HG03064 (cell line): ENCODE data around the gene CNNM3.
A peak's percentile ranks its signal among the peaks of the same experiment; 100 is the strongest.

Experiments used
- ATAC-seq: cut with Tn5 transposase; IDR thresholded peaks from one replicate; pipeline ENCODE4 v1.9.1; 2021; ENCODE audit warnings: low read depth; ENCODE audit not compliant: unreplicated experiment

The CNNM3 gene

DNA sequence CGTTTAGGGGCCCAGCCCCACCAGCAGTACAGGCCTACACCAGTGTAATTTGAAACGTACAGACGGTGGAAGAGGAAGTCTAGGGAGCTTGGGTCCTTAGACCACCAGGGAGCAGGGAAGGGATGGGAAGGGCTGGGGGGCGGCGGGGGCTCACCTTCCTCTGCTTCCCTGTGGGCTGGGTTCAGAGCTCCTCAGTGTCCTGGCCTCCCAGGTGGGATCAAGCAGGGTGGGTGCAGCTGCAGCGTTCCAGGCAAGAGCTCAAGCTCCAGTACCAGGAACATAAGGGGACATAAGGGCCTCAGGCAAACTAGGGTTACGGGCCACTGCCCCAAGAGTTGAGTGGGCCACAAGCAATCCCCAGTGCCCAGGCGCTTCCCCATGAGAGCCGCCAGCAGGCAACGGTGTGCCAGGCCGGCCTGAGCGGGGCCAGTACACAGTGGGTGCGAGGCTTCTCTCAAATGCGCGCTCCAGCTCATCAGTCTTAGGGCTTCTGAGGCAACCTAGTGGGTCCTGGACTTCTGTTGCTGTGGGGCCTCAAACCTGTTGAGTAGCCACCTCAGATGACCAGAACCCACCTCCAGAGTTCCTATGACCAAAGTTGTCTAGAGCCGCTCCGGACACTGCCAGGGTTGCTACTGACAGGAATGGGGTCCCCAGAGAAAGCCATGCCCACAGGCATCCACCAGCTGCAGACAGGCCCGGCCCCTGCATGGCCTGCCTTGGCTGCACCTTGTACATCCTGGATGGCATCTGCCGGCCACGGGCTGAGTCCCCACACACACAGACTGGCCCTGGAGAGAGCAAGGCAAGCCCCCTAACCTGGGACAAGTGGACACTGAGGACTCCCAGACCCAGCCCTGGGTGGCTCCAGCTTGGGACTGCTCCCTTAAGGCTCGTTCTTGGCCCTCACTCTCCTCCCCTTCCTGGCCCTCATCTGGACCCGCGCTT is 22.6 kb downstream of the CNNM3 start:
- ATAC-seq = no peak

GRCh38 chr2:96839293-96839874 is 23.3 kb downstream of the CNNM3 start:
- peak; percentile 60 for ATAC-seq

- no peak for ATAC-seq
Observed at GRCh38 chr2:96839875-96840850, 24.1 kb downstream of the CNNM3 start.

- no peak for ATAC-seq
Observed at GRCh38 chr2:96841701-96842495, 25.8 kb downstream of the CNNM3 start.

DNA sequence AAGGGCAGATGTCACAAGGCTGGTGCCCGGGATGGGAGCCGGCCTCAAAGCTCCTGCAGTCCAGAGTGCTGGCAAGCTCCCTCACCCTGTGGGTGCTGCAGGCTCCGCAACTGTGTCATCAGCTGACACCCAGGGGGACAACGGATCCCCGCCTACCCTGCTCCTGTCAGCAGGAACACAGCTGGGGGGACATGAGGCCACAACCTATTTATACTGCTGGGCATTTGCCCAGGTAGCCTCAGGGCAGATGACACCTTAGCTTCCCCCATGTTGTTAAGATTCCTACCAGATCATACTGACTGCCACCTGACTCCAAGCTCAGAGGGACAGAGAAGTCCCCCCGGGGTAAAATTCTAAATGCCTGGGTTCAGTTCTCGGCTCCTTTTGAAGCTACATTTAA is 26.5 kb downstream of the CNNM3 start:
- no peak for ATAC-seq

- ATAC-seq = no peak
Observed at GRCh38 chr2:96843538-96844268, 27.6 kb downstream of the CNNM3 start, which contains the start of gene ANKRD23. TSS of gene ANKRD23 (minus strand) at chr2:96844021. CDS start at chr2:96843992, 29 bp downstream.

- ATAC-seq = no peak
Observed at GRCh38 chr2:96844405-96844808, 28.3 kb downstream of the CNNM3 start.

- ATAC-seq = no peak
Observed at GRCh38 chr2:96846825-96847224, 30.8 kb downstream of the CNNM3 start.

- no peak for ATAC-seq
Observed at GRCh38 chr2:96847586-96847985, 31.5 kb downstream of the CNNM3 start.

DNA sequence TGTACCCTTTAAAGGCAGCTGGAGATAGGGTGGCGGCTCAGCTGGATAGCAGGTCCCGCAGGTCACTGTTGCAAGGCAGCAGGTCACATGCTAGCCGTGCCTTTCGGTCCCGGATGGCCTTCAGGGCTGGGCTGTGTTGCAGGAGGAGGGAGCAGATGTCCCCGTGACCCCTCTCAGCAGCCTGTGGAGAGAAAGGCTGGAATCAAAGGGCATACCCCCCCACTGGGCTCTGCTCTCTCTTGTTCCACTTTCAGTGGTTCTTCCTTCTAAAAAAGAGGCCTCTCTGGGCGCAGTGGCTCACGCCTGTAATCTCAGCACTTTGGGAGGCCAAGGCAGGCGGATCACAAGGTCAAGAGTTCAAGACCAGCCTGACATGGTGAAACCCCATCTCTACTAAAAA is 32.2 kb downstream of the CNNM3 start:
- no peak for ATAC-seq

GRCh38 chr2:96852667-96853066 is 36.6 kb downstream of the CNNM3 start:
- no peak for ATAC-seq

DNA sequence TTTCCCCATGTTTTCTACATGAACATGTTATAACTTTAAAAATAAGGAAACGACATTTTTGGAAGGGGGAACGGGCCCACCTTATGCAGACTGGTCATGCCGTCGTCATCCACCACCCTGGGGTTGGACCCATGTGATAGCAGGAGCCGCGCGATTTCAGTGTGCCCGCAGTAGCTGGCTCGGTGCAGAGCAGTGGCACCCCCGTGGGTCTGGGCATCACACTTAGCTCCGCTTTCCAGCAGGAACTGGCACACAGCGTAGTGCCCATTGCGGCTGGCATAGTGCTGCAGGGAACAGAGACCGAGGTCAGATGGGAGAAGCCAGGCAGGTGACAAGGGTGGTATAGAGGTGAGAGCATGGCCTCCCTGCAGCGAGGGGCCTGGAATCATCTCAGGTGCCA is 37.3 kb downstream of the CNNM3 start:
- no peak for ATAC-seq

- peak; percentile 1 for ATAC-seq
Observed at GRCh38 chr2:96856776-96857666, 41.0 kb downstream of the CNNM3 start.

- ATAC-seq = peak; percentile 87
Observed at GRCh38 chr2:96857667-96858372, 41.8 kb downstream of the CNNM3 start, which contains the start of gene ANKRD39. TSS of gene ANKRD39 (minus strand) at chr2:96858016. CDS start at chr2:96857987, 29 bp downstream.

- ATAC-seq = no peak
Observed at GRCh38 chr2:96859099-96859649, 43.1 kb downstream of the CNNM3 start.

GRCh38 chr2:96859681-96860064 is 43.6 kb downstream of the CNNM3 start:
- no peak for ATAC-seq
